Midbrain (tissue), 1 donor: ENCODE data around the gene PTPRN2.

Source experiments
- DNase-seq: peaks from one replicate; lab custom pipeline; 2025; lab: John Stamatoyannopoulos, UW

The PTPRN2 gene

GRCh38 chr7:158401295-158401694 is 186.3 kb downstream of the PTPRN2 start:
- DNase-seq: no peak

- DNase-seq: no peak
Observed at GRCh38 chr7:158400601-158401225, 186.9 kb downstream of the PTPRN2 start.

- DNase-seq: no peak
Observed at GRCh38 chr7:158399762-158400161, 187.9 kb downstream of the PTPRN2 start.

- DNase-seq: no peak
Observed at GRCh38 chr7:158398750-158399149, 188.9 kb downstream of the PTPRN2 start.

GRCh38 chr7:158397885-158398284 is 189.7 kb downstream of the PTPRN2 start:
- DNase-seq: no peak

GRCh38 chr7:158396982-158397862 is 190.4 kb downstream of the PTPRN2 start:
- no peak for DNase-seq

- DNase-seq: no peak
Observed at GRCh38 chr7:158396301-158396905, 191.2 kb downstream of the PTPRN2 start.

- DNase-seq: no peak
Observed at GRCh38 chr7:158395780-158396278, 191.8 kb downstream of the PTPRN2 start.

GRCh38 chr7:158395349-158395748 is 192.3 kb downstream of the PTPRN2 start:
- DNase-seq: no peak

GRCh38 chr7:158394936-158395335 is 192.7 kb downstream of the PTPRN2 start:
- DNase-seq: no peak

- DNase-seq: no peak
Observed at GRCh38 chr7:158393926-158394625, 193.5 kb downstream of the PTPRN2 start.

GRCh38 chr7:158392251-158392650 is 195.4 kb downstream of the PTPRN2 start:
- DNase-seq: no peak

- no peak for DNase-seq
Observed at GRCh38 chr7:158391541-158391940, 196.1 kb downstream of the PTPRN2 start.

- DNase-seq: no peak
Observed at GRCh38 chr7:158391141-158391540, 196.5 kb downstream of the PTPRN2 start.

GRCh38 chr7:158390460-158390859 is 197.2 kb downstream of the PTPRN2 start:
- no peak for DNase-seq

- DNase-seq: no peak
Observed at GRCh38 chr7:158389514-158390425, 197.9 kb downstream of the PTPRN2 start.

GRCh38 chr7:158388928-158389327 is 198.7 kb downstream of the PTPRN2 start:
- no peak for DNase-seq

GRCh38 chr7:158388072-158388471 is 199.6 kb downstream of the PTPRN2 start:
- no peak for DNase-seq

GRCh38 chr7:158387546-158387891 is 200.1 kb downstream of the PTPRN2 start:
- no peak for DNase-seq

GRCh38 chr7:158386866-158387545 is 200.6 kb downstream of the PTPRN2 start:
- no peak for DNase-seq

GRCh38 chr7:158386355-158386618 is 201.3 kb downstream of the PTPRN2 start:
- no peak for DNase-seq
